Kidney (tissue), 14 donors: ENCODE measurements around the gene PACC1. TPM values are rescaled to one million over a fixed set of nuclear protein-coding genes. Genes with fewer than 3 reads are reported as not detected.

Experiments used
- DNase-seq, 5 donors: peaks; one replicate each; pipeline ENCODE4 v3.0.0-alpha.2; 2013 to 2020
- FAIRE-seq: peaks from 2 replicates; lab custom pipeline; 2012; peaks lifted over from hg19 to GRCh38; lab: Jason Lieb, UNC
- H3K27ac ChIP-seq, 2 donors: one replicate each; pipeline ENCODE4 v1.7.0; 2013; ENCODE audit warnings: low read depth in 2 of 2, low read length in 2 of 2, inconsistent platforms in 1 of 2
- H3K27me3 ChIP-seq: one replicate; pipeline ENCODE4 v1.7.1; 2013; ENCODE audit warnings: low read length, inconsistent platforms; ENCODE audit not compliant: control insufficient read depth, insufficient read depth
- H3K36me3 ChIP-seq, 3 donors: one replicate each; pipeline versions ENCODE4 v1.7.0 to v1.7.1; 2013; ENCODE audit warnings: low read length in 3 of 3, control low read depth in 1 of 3, inconsistent platforms in 1 of 3; ENCODE audit not compliant: insufficient read depth in 3 of 3, control insufficient read depth in 2 of 3
- H3K4me1 ChIP-seq, 3 donors: one replicate each; pipeline versions ENCODE4 v1.7.0 to v1.7.1; 2013; ENCODE audit warnings: low read length in 3 of 3, inconsistent platforms in 1 of 3, low read depth in 1 of 3; ENCODE audit not compliant: control insufficient read depth in 2 of 3, insufficient read depth in 2 of 3
- H3K4me3 ChIP-seq, 3 donors: one replicate each; pipeline versions ENCODE4 v1.7.0 to v1.8.1; 2013; ENCODE audit warnings: low read length in 3 of 3, control low read depth in 1 of 3, inconsistent platforms in 1 of 3
- H3K9ac ChIP-seq, 3 donors: one replicate each; pipeline versions ENCODE4 v1.7.0 to v1.7.1; 2013; ENCODE audit warnings: low read length in 3 of 3, control low read depth in 1 of 3, inconsistent platforms in 1 of 3
- H3K9me3 ChIP-seq, 3 donors: one replicate each; pipeline versions ENCODE4 v1.7.0 to v1.7.1; 2013; ENCODE audit warnings: low read length in 3 of 3, control low read depth in 1 of 3, inconsistent platforms in 1 of 3; ENCODE audit not compliant: control insufficient read depth in 2 of 3, insufficient read depth in 1 of 3
- CTCF ChIP-seq: IDR thresholded peaks from 3 replicates; pipeline ENCODE4 v1.5.1; 2012; ENCODE audit warnings: mild to moderate bottlenecking, moderate library complexity, borderline replicate concordance; ENCODE audit not compliant: insufficient read depth; ENCODE audit errors: extremely low read depth
- intact Hi-C: fragments of 100-400 bp; cut with DNase I; formaldehyde crosslinking; loops from one replicate; pipeline ENCODE4 v1.11.1; 2022
- polyA plus RNA-seq: library from polyadenylated mRNA; stranded (reverse); fragments of 350-450 nt; fragmentation: Illumina TruSeq; extraction: RNeasy Lipid Tissue Mini Kit (QIAGEN cat#74804); gene quantifications from one replicate; pipeline ENCODE4 v1.2.3, GENCODE V29; 2014; ENCODE audit warnings: low read depth, low replicate concordance; ENCODE audit not compliant: insufficient read depth
- total RNA-seq: library from RNA; stranded (reverse); fragmentation: NEBNext Ultra II Directional; extraction: Animal tissue kit (Norgen Biotek cat#: 25700); gene quantifications from one replicate; pipeline ENCODE4 v1.2.1, GENCODE V29; 2021
- donor health status: control.
- donor health status: control.
- donor health status: control.
- donor health status: control.
- donor health status: control.
- donor health status: DM: yes; HTN: yes; CAD: no.
- donor health status: Normal renal cell carcinoma (clear cell type).

The PACC1 gene
- total and polyA plus RNA-seq, 2 donors from 2014 or later: 8.7 to 13.7 TPM

GRCh38 chr1:212451416-212452322 is 37.0 kb upstream of the PACC1 start:
- H3K36me3 ChIP-seq: no peaks in the 10 kb centered on the region
- no peak for TF ChIP-seq CTCF
- H3K27ac ChIP-seq: no peak overlapping the region
- H3K4me3 ChIP-seq: no peak overlapping the region
- no peak overlapping the region for H3K9ac ChIP-seq
- DNase-seq (peak in 3 of 5 donors; percentile 23 to 46 (median 44)), FAIRE-seq (no peak)
- no peaks in the 10 kb centered on the region for H3K27me3 ChIP-seq
- no peaks in the 10 kb centered on the region for H3K9me3 ChIP-seq
- peaks cover 0 to 2% (median 0%) of the 10 kb centered on the region in 3 donors for H3K4me1 ChIP-seq
- intact Hi-C loops: loop anchor here (10.0 kb wide), 1 partner anchor 387 kb away; no protein-coding TSS in a partner anchor

- H3K36me3 ChIP-seq: peaks cover 0 to 6% (median 0%) of the 10 kb centered on the region in 3 donors
- intact Hi-C loops: loop anchor here (10.0 kb wide), 1 partner anchor 386 kb away; no protein-coding TSS in a partner anchor
These were observed 35.7 kb upstream of the PACC1 start for GRCh38 chr1:212450331-212450881.

GRCh38 chr1:212447478-212447877 is 32.8 kb upstream of the PACC1 start:
- peaks cover 0 to 6% (median 0%) of the 10 kb centered on the region in 3 donors for H3K36me3 ChIP-seq
- no peak overlapping the region for H3K9ac ChIP-seq
- TF ChIP-seq CTCF: no peak
- no peak for DNase-seq
- intact Hi-C loops: no loop called here
- no peak overlapping the region for H3K4me3 ChIP-seq
- no peak for FAIRE-seq
- no peaks in the 10 kb centered on the region for H3K9me3 ChIP-seq
- no peaks in the 10 kb centered on the region for H3K4me1 ChIP-seq
- H3K27me3 ChIP-seq: no peaks in the 10 kb centered on the region
- H3K27ac ChIP-seq: no peak overlapping the region

More at GRCh38 chr1:212450331-212450881, 35.7 kb upstream of the PACC1 start:
- Histone ChIP-seq H3K27ac (no peak overlapping the region), H3K9ac (no peak overlapping the region), H3K4me1 (no peaks in the 10 kb centered on the region), H3K27me3 (no peaks in the 10 kb centered on the region), H3K9me3 (no peaks in the 10 kb centered on the region), H3K4me3 (no peak overlapping the region)
- FAIRE-seq (no peak), DNase-seq (peak in 3 of 5 donors; percentile 64 to 71 (median 68))
- TF ChIP-seq CTCF: no peak
